Measurements from ENCODE around the gene WDR44. TPM values are rescaled to one million over a fixed set of nuclear protein-coding genes. Genes with fewer than 3 reads are reported as not detected.
"Not testable (repeated sequence)": the region's sequence is repeated elsewhere in the genome, so short reads cannot be mapped to it uniquely, and the experiment has no call there.

WDR44 gene
- polyA plus RNA-seq, 5 donors: 11.3 to 14.1 (median 13.8) TPM

DNA sequence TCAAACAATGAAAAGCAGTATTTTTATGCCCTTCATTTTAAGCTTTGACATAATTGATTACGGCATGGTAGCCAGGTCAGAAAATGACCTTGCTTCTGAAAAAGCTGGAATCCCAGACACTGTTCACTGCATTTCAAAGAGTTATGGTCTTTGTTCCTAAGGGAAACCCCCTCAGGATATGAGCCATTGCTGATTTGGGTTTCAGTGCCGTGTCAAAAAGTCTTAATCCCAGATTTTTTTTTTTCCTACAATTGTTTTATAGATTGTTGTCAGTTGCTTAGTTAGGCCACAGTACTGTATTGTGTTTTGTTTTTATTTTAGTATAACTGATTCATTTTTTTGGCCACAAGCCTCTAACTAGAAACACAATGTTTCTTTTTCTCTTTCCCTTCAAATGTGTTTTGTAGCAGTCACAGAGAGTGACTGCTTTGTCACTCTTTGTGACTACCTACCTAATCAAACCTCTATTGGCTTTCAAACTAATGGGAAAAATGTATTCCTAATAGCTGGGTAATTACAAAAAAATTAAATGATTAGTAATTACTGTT, 10.3 kb downstream of the WDR44 start:
- no peak for DNase-seq

DNA sequence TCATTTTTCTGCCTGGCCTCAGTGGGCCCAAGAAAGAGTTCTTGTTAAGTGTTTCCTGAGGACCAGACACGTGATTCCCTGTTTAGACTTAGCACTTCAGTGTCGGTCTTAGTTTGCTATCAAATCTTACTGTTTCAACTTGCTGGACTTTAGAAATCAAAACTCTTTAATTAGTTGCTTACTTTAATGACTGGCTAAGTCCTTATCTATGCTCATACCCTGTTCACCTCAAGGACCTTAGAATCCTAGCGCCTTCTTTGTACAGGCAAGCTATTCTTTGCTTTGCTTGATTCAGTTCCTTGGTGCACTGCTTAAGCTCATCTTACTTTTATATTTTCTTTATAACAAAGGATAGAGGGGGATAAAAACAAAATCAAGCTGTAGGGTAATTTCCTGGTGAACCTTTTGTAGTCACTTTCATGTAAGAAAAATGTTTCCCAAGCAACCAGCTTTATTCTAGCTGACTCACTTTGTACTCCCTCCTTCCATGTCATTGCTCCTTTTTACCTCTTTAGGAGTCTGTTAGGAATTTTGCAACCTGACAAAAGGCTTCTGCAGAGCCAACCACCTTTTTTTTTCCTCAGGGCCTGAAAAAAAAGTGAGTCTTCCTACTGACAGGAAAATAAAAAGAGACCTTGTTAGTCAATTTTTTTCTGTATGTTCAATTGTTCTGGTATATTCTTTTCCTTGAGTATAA, 14.7 kb downstream of the WDR44 start:
- DNase-seq: no peak

DNA sequence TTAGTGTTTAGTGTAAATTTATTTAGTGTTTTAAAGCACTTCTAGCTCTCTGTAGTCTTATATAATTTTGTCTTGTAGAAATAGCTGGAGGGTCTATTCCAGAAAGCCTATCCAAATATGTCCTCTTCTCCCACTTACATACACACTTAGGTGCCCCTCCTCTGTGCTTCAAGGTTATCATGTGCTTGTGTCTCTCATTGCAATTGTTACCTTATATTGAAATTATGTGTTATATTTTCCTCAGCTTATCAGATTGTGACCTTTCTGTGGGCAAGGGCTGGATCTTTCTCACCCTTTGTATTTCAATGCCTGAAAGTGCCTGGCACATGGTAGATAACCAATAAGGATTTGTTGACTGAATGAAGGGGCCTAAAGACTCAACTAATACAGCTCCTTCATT, 18.4 kb downstream of the WDR44 start:
- DNase-seq: no peak

DNA sequence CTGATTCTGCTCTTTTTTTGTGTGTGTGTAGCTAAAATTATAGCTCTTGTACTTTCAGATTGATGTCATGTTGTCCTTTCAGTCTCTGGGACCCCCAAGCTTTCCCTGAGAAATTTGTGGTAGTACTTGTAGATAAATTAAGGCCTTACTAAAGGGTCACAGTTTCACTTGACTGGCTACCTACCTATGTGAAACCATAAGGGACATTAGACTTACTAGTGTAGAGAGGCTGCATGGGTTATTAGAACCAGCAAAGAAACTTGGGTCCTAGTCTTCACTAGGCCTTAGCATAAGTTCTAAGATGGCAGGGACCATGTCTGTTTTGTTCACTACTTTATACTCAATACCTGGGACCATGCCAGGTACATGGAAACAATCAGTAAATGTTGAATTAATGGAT, 21.4 kb downstream of the WDR44 start:
- DNase-seq: no peak

DNA sequence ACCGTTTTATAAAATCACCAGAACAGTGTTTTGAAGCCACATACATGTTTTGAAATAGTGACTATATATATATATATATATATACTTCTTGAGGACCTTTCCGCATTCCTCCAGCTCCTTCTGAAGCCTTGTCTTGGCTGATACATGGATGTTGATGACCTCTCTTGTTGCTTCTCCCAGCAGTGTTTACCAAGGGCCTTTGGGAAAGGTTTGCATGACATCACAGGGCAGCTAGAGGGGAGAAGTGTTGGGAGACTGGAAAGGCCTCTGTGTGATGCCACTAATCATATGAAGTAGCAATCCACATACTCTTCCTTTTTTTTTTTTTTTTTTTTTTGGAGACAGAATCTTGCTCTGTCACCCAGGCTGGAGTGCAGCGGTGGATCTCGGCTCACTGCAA, 22.5 kb downstream of the WDR44 start:
- no peak for DNase-seq

DNA sequence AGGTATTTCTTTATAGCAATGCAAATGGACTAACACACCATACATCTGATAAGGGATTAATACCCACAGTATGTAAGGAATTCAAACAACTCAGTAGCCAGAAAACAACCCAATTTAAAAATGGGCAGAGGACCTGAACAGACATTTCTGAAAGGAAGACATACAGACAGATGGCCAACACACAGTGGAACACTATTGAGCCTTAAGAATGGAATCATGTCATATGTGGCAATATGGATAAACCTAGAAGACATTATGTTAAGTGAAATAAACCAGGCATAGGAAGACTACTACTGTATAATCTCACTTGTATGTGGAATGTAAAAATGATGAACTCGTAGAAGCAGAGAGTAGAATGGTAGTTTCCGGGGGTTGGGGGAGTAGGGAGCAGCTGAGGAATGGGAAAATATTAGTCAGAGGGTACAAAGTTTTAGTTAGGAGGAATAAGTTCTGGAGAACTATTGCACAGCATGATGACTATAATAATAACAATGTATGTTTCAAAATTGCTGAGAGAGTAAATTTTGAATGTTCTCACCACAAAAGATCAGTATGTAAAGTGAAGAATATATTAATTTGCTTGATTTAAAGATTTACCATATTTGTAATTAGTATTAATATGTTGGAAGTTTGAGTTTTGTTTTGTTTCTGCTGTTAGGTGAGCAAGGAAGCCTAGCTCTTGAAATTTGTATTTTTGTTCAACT, 25.2 kb downstream of the WDR44 start:
- DNase-seq: no peak

DNA sequence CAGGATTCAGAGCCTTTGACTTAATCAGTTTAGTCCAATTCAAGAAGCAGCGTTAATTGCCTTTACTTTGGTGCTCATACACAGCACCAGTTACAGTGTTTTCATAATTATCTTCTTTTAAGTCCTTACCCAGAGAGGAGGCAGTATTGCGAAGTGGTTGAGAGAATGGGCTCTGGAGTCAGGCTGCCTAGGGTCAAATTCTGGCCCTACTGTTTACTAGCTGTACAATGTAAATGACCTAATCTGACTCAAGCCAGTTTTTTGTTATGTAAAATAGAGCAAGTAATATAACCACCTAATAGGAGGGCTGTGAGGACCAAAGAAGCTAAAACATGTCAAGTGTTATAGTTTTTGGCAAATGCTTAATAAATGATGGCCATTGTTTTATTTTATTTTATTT, 27.6 kb downstream of the WDR44 start:
- DNase-seq: no peak

DNA sequence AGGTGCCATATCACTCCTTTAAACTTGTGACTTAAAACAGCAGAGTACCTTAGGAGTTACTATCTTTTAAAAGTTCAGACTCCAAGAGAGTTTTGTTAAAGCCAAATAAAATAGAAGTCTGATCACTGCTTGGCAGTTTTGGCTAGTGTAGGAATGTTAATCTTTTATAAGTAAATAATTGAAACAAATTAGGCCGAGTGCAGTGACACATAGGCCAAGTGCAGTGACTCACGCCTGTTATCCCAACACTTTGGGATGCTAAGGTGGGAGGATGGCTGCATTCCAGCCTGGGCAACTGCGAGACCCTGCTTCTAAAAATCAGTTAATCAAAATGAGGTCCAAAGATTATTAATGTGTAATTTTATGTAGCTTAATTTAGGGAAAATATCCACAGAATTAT, 37.2 kb downstream of the WDR44 start:
- DNase-seq: no peak

DNA sequence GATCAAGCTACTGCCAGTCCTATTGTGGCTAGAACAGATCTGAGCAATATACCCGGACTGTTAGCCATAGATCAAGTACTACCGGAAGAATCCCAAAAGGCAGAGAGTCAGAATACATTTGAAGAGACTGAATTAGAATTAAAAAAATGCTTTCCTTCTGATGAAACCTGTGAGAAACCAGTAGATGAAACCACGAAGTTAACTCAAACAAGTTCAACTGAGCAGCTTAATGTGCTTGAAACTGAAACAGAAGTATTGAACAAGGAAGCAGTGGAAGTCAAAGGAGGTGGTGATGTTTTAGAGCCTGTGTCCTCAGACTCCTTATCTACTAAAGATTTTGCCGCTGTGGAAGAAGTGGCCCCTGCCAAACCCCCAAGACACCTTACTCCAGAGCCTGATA, 46.8 kb downstream of the WDR44 start:
- no peak for DNase-seq

DNA sequence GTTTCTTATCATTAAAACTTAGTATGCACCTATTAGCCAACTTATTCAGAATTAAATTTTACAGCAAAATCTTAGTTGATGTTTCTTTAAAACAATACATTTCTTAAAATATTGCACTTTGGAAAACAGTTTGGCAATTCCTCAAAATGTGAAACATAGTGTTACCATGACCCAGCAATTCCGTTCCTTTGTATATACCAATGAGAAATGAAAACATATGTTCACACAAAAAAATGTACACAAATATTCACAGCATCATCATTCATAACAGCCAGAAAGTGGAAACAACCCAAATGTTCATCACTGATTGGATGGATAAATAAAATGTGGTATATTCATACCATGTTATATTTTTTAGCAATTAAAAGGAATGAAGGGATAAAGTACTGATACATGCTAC, 50.2 kb downstream of the WDR44 start:
- no peak for DNase-seq

DNA sequence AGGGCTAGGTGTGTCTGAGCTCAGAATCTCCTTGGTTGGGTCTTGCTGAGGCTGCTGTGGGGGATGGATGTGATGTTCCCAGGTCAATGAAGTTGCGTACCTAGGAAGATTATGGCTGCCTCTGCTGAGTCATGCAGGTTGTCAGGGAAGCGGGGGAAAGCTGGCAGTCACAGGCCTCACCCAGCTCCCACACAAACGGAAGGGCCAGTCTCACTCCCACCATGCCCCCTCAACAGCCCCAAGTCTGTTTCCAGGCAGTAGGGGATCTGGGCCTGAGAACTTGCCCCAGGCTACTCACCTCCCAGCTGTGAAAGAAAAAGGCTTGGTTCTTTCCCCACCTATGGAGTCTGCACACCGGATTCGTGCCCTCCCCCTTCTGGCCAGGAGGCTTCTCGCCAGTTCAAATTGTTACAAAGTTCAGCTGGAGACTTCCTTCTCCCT, 72.9 kb downstream of the WDR44 start:
- no peak for DNase-seq

DNA sequence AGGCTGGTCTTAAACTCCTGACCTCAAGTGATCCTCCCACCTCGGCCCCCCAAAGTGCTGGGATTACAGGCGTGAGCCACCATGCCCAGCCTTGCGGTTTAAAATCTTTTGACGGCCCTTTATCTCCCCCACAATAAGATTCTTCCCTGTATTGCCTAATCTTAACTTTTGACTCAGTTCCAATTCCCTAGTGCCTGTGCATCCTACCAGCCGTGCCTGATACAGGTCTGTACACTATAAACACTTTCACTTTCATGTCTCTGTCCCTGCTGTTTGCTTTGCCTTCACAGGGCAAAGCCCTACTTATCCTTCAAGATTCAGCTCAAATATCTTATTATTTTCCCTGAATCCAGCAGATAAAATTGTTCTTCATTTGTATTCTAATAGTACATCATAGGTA, 74.6 kb downstream of the WDR44 start:
- no peak for DNase-seq

DNA sequence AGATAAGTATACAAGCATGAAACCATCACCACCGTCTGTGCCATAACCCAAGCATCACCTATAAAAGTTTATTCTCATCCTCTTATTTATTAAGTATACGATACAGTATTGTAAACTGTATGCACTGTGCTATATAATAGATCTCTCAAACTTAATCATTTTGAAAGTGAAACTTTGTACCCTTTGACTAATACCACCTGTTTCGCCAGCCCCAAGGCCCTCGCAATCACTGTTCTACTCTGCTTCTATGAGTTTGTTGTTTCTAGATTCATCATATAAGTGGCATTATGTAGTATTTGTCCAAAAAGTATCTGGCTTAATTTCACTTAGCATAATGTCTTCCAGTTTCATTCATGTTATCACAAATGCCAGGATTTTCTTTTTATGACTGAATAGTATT, 77.7 kb downstream of the WDR44 start:
- no peak for DNase-seq

DNA sequence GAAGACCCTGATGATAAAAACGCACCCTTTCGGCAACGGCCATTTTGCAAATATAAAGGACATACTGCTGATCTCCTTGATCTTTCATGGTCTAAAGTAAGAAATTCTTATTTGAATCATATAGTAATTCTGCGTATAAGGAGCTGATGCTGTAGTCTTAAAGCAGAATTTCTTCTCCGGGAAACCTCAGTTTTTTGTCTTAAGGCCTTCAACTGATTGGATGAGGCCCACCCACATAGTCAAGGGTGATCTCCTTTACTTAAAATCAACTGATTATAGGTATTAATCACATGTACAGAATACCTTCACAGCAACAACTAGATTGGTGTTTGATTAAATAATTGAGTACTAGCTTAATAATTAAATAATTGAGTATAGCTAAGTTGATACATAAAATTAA, 86.9 kb downstream of the WDR44 start:
- no peak for DNase-seq

DNA sequence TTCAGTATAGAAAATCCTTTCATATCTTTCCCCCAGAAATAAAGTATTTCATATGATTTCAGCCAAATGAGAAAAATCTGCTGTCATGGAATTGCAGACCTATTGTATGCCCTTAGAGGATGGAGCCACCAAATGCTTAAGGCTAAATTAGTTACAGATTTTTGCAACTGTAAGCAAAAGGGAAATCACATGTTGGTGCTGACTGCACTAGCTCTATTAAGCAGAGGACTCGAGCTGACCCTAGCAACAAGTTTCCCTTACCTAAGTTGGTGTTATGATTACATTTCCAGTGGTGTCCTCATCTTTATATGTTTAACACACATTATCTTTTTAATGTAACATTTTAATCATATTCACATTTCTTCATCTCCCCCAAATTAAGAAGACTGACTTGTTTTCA, 91.4 kb downstream of the WDR44 start:
- DNase-seq: no peak

DNA sequence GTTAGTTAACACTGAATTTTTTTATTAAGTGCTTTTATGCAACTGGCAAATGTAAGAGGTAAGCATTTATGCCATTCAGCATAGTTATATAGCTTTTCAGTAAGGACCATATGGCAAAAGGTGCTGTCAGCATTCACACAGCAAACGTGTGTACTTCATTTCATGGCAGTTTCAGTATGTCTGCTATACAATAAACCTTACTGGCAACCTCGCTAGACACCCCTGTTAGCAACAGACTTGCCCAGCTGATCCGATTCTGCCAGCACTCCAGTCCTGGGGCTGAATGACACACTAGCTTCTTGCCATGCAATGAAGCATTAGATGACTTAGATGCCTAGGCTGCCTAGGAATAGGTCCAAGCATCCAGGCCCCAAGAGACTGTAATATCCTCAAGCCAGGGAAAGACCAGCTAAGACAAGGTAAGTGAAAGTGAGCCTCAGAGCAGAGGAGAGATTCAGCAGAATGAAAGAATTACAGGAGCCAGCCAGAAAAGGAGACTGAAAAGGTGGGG, 102.4 kb downstream of the WDR44 start:
- no peak for DNase-seq

DNA sequence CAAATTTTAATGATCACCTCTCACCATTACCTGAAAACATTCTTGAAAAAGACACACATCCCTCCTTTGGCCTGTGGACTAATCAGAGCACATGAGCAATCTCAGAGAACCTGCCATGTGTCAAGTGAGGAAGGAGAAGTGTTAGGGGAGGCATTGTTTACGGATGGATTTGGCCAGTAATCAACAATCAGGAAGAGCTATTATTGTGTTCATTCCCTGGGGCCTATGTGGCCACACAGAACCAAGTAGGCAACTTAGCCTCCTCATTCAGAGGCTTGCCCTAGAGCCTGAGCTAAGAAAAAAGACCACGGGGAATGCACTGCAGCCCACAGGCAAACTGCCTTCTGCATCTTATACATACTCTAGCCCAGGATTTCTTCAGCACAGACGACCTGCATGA, 109.1 kb downstream of the WDR44 start:
- DNase-seq: no peak

DNA sequence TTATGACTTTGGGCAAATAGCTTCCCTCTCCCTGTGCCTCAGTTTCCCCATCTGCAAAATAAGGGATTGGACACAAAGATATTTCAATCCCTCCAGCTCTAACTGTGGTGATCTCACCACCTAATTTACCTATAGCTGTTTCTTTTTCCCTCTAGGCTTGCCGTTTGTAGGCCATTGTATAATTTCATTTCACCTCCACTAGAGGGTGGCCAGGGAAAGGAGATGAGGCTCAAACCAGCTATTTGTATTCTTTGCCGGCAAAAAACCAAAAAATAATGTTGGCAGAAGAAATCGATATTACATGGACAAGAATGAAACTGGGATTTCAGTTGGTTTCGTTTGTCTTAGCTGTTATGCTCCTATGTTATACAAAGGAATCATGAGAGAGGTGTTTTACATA, 113.6 kb downstream of the WDR44 start:
- DNase-seq: peak in 1 of 2 donors; percentile 16

DNA sequence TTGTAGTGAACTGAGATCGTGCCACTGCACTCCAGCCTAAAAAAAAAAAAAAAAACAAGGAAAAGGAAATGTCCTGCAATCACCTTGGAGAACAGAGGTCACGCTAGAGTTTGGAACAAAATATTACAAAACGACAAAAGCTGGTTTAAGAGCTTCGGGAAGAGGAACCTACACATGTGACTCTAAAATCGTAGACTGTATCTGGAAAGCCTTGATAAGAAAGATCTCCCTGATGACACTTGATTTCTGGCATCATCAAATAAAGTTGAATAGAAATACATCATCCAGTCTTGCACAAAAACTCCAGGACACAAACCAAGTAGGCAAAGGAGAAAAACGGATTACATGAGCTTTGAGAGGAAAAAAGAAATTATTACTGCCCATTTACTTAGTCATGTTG, 118.6 kb downstream of the WDR44 start:
- DNase-seq: no peak

DNA sequence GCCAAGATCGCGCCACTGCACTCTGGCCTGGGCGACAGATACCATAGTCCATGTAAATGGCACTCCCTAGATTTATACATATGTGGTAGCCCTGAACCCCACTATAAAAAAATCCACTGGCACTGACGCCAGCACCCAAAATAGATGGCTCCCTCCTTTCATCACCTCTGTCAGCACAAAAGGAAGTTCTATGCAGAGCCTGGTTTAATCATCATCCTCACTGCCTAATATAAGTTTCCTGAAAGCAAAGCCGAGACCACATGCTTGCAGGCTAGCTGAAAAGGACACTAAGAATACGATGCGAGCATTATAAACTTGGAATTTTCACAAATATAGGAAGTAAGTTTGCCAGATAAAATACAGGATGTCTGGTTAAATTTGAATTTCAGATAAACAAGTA, 122.2 kb downstream of the WDR44 start:
- no peak for DNase-seq

DNA sequence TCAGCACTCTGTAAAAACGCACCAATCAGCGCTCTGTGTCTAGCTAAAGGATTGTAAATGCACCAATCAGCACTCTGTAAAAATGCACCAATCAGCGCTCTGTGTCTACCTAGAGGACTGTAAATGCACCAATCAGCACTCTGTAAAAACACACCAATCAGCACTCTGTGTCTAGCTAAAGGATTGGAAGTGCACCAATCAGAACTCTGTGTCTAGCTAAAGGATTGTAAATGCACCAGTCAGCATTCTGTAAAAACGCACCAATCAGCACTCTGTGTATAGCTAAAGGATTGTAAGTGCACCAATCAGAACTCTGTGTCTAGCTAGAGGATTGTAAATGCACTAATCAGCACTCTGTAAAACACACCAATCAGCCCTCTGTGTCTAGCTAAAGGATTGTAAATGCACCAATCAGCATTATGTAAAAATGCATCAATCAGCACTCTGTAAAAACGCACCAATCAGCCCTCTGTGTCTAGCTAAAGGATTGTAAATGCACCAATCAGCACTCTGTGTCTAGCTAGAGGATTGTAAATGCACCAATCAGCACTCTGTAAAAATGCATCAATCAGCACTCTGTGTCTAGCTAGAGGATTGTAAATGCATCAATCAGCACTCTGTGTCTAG, 124.9 kb downstream of the WDR44 start:
- DNase-seq: not testable (repeated sequence)

DNA sequence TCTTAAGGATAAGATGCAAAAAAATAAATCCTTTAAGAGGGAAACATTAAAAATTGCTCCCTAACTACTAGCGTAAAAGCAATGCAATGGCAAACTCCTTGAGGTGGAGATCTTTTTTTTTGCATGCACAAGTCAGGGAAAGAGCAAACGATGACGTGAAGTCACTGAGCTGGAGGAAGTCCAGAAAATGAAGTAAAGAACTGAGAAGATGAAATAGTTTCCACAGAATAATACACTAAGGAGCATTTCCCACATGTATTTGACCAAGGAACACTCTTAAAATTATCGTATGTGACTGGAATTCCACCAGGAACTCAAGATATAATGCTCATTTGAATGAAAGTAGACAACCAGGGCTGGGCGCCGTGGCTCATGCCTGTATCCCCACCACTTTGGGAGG, 128.7 kb downstream of the WDR44 start:
- no peak for DNase-seq

DNA sequence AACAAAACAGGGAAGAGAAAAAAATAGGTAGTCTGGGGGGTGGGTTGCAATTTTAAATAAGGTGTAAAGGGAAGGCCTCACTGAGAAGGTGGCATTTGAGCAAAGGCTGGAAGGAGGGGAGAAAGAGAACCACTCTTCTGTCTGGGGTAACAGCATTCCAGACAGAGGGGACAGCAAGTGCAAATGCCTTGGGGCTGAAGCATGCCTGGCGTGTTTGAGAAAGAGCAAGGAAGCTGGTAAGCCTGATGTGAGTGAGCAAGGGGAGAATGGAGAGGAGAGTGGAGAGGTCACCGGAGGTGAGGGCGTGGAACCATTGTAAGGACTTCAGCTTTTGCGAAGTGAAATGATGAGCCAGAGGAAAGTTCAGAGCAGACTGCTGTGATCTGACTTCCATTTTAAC, 130.0 kb downstream of the WDR44 start:
- DNase-seq: no peak

All from right lung (tissue), 5 donors.